ENCODE measurements around the gene DICER1.

GRCh38 chr14:95206534-95206933 is 49.2 kb upstream of the DICER1 start:
- TF ChIP-seq CTCF (conservative IDR thresholded peaks at IDR 0.05; ENCODE audit: low read length): no peak
- TF ChIP-seq EZH2phosphoT487 (IDR thresholded peaks at IDR 0.05; ENCODE audit: borderline replicate concordance): no peak

Measured in Loucy (cell line).